HG03575 (cell line): Measurements from ENCODE around the gene IZUMO2.

Experiments
- ATAC-seq: cut with Tn5 transposase; IDR thresholded peaks from one replicate; pipeline ENCODE4 v1.9.1; 2021; ENCODE audit not compliant: unreplicated experiment, insufficient number of reproducible peaks, low FRiP score; ENCODE audit errors: extremely low read depth

IZUMO2 gene

DNA sequence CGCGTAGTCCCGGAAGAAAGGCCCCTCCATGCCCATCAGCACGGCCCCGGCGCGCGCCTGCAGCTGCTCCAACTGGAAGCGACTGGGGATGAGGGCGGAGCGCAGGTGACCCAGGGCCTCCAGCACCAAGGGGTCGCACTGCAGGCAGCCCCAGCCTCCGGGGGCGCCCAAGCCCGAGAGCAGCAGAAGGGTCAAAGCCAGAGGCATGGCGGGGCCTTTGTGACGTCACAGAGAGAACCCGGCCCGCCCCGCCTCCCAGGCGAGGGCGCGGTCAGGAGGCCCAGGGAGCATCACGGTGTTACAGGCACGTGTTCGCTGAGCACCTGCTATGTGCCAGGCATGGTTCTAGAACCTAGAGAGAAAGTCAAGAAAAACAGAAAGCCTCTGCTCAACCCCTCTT lies at the start of gene IZUMO2:
TSS of gene IZUMO2 (minus strand) at position 294 of the 400 bp plus-strand sequence. CDS start at position 207, 87 bp downstream.
- ATAC-seq: no peak

DNA sequence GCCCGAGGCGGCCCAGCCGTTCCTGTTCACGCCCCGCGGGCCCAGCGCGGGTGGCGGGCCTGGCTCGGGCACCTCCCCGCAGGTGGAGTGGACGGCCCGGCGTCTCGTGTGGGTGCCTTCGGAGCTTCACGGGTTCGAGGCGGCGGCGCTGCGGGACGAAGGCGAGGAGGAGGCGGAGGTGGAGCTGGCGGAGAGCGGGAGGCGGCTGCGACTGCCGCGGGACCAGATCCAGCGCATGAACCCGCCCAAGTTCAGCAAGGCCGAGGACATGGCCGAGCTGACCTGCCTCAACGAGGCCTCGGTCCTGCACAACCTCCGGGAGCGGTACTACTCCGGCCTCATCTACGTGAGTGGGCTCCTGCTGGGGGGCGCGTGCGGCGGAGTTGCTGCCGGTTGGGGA lies 47.3 kb upstream of the IZUMO2 start:
- ATAC-seq: no peak

DNA sequence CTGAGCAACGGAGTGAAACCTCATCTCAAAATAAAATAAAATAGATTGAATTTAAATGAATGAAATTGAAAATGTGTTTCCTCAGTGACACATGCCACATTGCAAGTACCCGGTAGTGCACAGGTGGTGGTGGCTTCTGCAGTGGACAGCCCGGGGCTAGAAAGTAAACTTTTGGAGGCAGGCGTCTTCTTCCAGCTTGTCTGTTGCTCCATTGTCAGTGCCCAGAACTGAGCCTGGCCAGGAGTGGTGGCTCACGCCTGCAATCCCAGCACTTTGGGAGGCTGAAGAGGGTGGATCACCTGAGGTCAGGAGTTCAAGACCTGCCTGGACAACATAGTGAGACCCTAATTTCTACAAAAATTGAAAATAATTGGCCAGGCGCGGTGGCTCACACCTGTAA lies 46.0 kb upstream of the IZUMO2 start:
- ATAC-seq: no peak

DNA sequence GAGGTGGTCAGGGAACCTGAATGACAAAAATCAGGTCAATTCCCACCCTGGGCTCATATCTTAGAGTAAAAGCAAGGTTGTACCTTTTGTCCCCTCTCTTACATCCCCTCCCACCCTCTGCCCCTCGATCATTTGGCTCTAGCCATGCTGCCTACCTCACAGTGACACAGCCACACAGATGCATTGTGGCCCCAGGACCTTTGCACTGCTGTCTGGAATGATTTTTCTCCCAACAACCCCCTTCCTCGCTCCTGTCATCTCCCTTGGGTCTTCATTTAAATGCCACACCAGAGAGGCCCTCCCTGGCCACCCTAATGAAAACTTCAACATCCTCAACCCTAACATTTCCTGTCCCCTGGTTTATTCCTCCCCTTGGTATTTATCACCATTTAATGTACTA lies 44.6 kb upstream of the IZUMO2 start:
- no peak for ATAC-seq

DNA sequence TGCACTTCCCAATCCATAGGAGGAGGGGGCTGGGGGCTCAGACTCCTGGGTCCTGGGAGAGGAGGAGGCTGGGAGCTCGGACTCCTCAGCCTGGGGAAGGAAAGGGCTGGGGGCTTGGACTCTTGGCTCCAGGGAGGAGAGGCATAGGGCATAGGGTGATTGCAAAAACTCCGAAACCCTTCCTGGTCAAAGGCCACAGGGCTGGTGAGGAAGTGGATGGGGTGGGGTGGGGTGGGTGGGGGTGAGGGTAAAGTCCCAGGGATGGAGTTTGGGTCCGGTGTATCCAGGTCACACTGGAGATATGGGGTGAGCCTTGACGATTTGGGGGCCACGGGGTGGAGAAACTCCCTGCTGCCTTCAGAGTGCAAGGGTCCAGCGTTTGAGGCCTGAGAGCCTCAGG lies 43.1 kb upstream of the IZUMO2 start:
- ATAC-seq: no peak

DNA sequence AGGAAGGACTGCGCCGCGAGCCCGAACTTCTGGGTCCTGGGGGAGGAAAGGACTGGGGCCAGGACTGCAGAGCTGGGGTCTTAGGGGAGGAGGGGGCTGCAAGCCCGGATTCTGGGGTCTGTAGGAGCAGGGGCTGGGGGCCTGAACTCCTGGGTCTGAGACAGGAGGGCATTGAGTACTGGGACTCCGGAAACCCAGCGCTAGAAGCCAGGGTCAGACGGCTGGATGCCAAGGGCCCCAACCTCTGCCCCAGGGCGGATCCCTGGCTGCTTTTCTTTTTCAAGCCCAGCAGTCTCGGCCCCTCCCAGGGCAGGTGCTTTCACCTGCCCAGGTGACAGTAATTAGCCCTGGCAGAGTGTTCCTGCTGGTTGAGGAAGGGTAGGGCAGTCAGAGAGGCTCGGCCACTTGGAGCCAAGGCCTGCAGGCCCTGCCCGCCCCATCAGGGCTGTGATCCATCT lies 42.6 kb upstream of the IZUMO2 start:
- no peak for ATAC-seq

DNA sequence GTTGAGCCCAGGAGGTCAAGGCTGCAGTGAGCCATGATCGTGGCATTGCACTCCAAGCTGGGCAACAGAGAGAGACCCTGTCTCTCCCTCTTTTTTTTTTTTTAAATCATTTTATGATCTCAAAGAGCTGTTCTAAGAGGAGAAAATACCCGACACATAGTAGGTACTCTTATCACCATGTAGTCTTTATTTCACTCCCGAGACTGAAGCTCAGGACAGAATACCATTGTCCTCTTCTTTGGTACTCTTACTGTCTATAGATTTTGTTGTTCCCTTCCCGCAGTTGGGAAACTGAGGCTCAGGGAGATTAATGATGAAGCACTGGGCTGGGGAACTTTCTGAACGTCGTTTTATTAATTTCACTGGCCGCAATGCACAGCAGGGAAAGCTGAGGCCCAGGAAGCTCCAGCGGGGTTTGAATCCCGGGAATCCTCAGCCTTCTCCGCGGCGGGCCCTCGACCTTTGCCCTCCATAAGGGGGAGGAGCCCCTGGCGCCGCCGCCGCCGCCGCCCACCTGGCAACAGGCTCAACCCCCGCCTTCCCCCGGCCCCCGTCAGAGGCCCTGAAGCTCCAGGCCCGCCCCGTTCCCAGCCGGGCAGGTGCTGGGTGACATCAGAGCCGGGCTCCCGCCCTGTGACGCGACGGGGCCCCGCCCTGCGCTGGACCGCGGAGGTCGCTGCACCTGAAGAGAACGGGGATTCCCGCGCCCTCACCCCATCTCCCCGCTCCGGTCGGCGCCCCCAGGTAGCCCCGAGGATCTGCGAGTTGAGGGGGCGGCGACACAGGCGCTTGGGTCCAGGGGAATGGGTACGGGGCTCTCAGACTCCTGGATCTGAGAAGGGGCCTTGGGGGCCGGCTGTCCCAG lies 42.0 kb upstream of the IZUMO2 start:
- ATAC-seq: no peak

DNA sequence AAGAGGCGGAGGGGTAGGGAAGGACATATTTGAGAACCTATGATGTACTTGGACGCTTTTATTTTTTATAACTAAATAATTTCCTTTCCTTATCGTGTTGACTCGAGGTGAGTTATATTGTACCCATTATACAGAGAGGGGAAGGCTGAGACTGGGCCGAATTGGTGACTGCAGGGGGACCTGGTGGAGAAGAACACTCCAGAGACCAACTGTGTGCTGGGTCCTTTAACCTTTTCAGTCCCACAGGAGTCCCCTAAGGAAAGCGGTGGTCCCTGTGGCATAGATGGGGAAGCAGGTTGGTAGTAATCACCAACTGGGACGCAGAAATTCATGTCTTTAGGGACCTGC lies 41.0 kb upstream of the IZUMO2 start:
- no peak for ATAC-seq

DNA sequence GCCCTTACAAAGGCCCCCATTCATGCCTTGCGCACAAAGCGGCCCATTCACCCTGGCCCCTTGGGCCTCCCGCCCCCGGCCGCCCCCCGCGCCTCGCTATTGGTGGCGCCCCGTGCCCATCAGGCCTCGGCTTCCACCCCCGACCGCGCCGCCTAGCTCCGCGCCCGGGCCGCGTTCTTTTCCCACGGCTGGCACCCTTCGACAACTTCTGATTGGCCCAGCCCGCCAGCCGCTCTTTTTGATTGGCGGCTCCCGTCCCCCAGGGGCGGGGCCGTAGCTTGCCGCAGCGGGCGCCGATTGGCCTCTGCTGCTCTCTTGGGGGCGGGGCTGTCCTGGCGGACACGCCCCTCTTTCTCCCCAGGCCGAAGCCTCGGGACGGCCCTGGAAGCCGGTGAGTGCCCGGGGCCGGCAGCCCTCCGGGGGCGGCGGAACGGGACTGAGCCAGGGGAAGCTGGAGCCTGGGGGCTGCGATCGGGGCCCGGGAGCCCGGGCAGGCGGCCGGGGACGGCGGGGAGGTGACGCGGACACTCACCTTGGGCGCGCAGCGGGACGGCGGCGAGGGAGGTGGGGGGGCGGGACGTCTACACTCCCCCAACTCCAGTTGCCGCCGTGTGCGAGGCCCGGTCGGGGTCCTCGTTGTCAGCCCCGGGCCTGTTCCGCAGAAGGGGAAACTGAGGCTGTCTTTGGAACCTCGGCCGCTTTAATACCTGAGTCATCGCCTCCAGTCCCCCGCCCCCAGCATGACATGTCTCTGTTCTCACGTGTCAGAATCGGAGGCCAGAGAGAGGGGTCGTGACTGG lies 40.4 kb upstream of the IZUMO2 start, which contains the start of gene MYH14:
TSS of gene MYH14 (plus strand) at position 342 of the 800 bp plus-strand sequence. CDS start 6,744 bp downstream, outside the sequence.
- no peak for ATAC-seq

DNA sequence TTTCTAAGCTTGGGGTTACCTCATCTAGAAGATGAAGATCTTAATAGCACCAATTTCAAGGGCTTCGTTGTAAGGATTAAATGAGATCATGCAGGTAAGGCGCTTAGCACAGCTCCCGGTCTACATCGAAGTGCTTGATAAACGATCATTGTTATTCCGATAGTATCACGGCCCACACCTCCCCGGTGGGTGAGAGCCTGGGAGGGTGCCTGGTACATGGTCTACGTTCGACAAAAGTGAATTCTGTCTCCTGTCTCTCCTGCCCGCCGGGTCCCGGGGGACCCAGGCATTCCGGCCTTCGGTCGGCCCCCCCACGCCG lies 39.8 kb upstream of the IZUMO2 start:
- no peak for ATAC-seq

DNA sequence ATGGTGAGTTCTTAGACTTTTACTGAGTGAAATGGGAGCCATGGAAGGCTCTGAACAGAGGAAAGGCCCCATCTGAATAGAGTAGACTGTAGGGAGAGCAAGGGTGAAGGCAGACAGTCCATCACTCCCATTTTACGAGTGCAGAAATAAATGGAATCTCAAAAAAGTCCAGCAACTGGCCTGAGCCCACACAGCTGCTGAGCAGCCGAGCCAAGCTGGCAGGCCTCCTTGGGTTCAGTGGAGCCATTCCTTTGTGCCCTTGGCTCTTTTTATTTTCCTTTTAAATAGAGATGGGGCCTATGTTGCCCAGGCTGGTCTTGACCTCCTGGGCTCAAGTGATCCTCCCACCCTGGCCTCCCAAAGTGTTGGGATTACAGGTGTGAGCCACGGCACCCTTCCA lies 39.3 kb upstream of the IZUMO2 start:
- no peak for ATAC-seq

DNA sequence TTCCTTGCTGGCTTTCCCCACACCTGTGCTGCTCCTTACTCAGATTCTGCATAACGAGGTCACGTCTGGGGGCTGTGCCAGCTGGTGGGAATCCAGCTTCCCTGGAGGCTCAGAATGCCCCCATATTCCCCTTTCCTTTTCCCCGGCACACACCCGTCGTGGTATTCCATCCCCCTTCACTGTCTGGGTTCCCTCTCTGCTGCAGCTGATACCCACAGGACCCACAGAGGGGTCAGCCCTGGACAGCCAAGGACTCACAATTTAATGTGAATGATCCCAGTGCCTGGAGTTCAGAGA lies 36.1 kb upstream of the IZUMO2 start:
- no peak for ATAC-seq

DNA sequence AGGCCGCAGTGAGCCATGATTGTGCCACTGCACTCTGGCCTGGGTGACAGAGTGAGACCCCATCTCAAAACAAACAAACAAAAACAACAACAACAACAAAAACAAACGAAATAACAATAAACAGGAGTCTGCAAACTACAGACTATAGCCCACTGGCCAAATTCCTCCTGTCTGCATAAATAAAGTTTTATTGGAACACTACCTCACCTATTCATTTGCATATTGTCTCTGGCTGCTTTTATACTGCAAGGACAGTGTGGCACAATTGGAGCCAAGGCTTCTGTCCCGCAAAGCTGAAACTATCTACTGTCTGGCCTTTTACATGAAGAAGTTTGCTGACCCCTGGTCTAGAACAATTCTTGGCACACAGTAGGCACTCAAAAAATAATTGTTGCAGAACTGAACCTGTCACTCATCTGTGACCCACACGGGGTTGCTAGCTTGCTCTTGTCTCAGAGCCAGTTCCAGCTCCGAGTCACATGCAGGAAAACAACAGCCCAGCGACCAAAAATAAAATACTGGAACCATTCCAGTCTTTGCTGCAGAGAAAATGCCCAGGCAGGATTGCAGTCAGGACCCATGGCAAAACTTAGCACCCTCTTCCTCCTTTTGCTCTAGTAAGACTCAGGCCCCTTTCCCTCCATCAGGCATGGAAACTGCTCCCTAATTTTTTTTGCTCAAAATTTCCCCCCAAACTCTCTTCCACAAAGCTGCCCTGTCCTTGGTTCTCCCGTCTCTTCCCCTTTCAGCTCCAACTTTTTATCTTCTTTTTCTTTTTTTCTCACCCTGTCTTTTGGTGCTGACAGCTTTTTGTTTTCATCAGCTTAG lies 35.6 kb upstream of the IZUMO2 start:
- ATAC-seq: no peak

DNA sequence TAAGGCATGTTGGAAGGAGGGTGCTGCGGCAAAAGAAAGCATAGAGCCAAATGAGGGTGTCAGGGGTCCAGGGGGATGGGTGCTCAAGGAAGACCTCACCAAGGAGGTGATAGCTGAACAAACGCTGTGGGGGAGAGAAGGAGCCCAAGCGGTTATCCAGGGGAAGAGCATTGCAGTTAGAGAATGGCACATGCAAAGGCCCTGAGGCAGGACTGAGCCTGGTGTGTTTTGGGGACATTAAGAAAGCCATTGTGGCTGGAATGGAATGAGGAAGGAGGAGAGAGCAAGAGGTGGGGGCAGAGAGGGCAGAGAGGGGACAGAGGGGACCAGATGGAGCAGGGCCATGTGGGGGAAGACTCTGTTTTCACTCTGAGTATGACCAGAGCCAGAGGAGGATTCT lies 34.3 kb upstream of the IZUMO2 start:
- ATAC-seq: no peak

DNA sequence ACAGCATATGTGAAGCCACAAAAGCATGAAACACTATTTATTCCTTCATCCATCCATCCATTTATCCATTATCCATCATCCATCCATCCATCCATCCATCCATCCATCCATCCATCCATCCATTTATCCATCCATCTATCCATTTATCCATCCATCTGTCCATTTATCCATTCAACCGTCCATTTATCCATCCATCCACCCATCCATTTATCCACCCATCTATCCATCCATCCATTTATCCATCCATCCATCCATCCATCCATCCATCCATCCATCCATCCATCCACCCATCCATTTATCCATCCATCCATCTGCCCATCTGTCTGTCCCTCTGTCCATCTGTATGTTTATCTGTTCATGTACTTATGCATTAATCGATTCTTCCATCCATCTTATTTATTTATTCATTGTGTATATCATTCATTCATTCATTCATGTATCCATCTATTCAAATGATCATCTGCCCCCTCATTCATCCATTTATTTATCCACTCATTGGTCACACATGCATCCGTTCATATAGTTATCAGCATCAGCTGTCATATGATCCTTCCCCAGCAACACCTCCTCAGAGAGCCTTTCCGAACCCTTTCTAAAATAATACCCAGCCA lies 33.3 kb upstream of the IZUMO2 start:
- ATAC-seq: no peak

DNA sequence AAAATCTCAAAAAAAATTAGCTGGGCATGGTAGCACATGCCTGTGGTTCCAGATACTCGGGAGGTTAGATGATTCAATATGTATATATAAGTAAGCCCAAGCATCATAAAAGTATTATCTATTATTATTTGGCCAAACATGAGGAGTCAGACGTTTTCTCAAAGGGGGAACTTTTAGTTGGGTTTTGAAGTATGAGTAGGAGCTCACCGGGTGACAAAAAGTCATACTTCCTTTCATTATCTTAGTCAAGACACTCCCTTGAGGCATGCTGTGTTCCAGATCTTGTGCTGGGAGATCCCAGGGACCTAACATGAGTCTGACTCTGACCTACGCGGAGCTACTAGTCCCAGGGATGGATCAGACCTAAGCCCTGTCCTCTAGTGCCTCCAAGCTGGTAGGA lies 32.1 kb upstream of the IZUMO2 start:
- ATAC-seq: no peak

DNA sequence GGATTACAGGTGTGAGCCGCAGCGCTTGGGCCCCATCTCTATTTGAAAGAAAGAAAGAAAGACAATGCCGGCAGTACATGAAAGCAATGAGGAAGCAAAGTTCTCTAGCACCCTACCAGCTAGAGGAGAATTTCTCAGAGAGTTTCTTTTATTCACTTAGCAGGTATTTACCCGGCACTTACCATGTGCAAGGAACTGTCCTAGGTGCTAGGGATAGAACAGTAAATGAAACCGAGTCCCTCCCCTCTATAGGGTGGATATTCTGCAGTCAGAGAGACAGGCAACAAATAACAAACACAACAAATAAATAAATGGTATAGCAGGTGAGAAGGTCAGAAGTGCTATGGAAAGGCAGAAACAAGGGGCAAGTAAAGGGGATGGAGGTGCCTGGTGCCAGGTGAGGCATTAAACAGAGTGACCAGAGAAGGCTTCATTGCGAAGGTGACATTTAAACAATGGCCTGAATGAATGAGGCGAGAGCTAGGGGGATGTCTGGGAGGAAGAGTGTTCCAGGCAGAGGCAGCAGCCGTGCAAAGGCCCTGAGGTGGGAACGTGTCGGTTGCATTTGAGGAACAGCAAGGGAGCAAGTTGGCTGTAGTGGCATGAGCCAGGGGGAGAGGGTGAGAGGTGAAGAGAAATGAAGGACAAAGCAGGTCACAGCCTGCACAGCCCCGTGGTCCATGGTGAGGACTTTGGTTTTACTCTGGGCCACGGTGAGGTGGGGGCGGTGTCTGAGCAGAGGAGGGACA lies 29.6 kb upstream of the IZUMO2 start:
- ATAC-seq: no peak

DNA sequence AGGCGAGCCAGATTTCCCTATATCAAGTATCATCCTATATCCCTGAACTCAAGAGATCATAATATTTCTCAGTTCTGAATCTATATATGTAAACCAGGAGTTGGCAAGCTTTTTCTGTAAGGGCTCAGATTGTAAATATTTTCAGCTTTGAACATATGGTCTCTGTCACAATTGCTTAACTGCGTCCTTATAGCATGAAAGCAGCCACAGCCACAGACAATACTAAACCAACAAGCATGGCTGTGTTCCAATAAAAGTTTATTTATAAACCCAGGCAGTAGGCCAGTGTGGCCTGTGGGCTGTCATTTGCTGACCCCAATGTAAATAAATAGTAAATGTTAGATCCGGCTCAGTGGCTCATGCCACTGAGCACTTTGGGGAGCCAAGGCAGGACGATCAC lies 28.1 kb upstream of the IZUMO2 start:
- no peak for ATAC-seq

DNA sequence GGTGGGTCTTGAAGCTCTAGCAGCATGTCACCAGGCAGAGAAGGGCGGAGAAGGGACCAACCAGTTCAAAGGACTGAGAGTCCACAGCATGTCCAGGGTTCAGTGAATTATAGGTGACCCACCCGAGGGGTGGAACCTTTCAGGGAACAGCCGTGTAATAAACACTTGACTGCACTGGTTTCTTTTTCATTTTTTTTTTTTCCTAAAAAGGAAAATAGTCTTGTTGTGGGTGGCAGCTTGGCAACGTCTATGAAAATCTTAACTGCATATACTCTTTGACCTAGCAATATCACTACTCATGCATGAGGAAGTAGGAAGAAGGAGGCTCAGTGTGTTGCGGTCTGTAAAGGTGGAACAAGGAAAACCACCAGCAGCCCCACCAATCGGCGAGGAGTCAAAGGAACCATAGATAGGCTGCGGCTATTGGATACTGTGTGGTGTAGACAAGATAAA lies 27.4 kb upstream of the IZUMO2 start:
- no peak for ATAC-seq
